Measurements from ENCODE around the gene RGL4.
"Not testable (repeated sequence)": the region's sequence is repeated elsewhere in the genome, so short reads cannot be mapped to it uniquely, and the experiment has no call there.

RGL4 gene

GRCh38 chr22:23698673-23699235 lies 7.9 kb downstream of the RGL4 start:
- no peak for DNase-seq

- peak; percentile 28 for DNase-seq
Measured at GRCh38 chr22:23700706-23701105, 9.9 kb downstream of the RGL4 start.

GRCh38 chr22:23704062-23704461 lies 13.2 kb downstream of the RGL4 start:
- DNase-seq: no peak

GRCh38 chr22:23704829-23705228 lies 14.0 kb downstream of the RGL4 start:
- peak; percentile 79 for DNase-seq

GRCh38 chr22:23705358-23705757 lies 14.5 kb downstream of the RGL4 start:
- DNase-seq: peak; percentile 84

- DNase-seq: peak; percentile 86
Measured at GRCh38 chr22:23708270-23708669, 17.5 kb downstream of the RGL4 start.

- DNase-seq: no peak
Measured at GRCh38 chr22:23709107-23709506, 18.3 kb downstream of the RGL4 start.

- no peak for DNase-seq
Measured at GRCh38 chr22:23712256-23712655, 21.4 kb downstream of the RGL4 start.

- no peak for DNase-seq
Measured at GRCh38 chr22:23713696-23714595, 23.1 kb downstream of the RGL4 start.

GRCh38 chr22:23714596-23715578 lies 24.1 kb downstream of the RGL4 start:
- DNase-seq: no peak

- DNase-seq: no peak
Measured at GRCh38 chr22:23715806-23716375, 25.1 kb downstream of the RGL4 start.

GRCh38 chr22:23716811-23717801 lies 26.3 kb downstream of the RGL4 start:
- DNase-seq: peak; percentile 88

GRCh38 chr22:23718371-23719165 lies 27.8 kb downstream of the RGL4 start:
- DNase-seq: no peak

GRCh38 chr22:23720855-23721254 lies 30.0 kb downstream of the RGL4 start:
- DNase-seq: no peak

GRCh38 chr22:23722160-23722559 lies 31.3 kb downstream of the RGL4 start:
- DNase-seq: no peak

GRCh38 chr22:23722724-23723123 lies 31.9 kb downstream of the RGL4 start:
- no peak for DNase-seq

- not testable (repeated sequence) for DNase-seq
Measured at GRCh38 chr22:23728108-23728507, 37.3 kb downstream of the RGL4 start.

- no peak for DNase-seq
Measured at GRCh38 chr22:23737696-23738095, 46.9 kb downstream of the RGL4 start.

- DNase-seq: no peak
Measured at GRCh38 chr22:23742505-23743264, 51.9 kb downstream of the RGL4 start.

- no peak for DNase-seq
Measured at GRCh38 chr22:23743303-23743705, 52.5 kb downstream of the RGL4 start.

All from activated CD4-positive, alpha-beta T cell treated with anti-CD3 and anti-CD28 coated beads, Interleukin-2, amount 50 U/mL, for 16 hours (primary cell).